ENCODE data around the gene LRRK1. TPM values are rescaled to one million over a fixed set of nuclear protein-coding genes. Genes with fewer than 3 reads are reported as not detected.

The LRRK1 gene
- total RNA-seq, 1 experiment from 2014 or later = 7.0 TPM

GRCh38 chr15:100997442-100997841 lies 78.3 kb downstream of the LRRK1 start:
- Histone ChIP-seq H3K27me3 (ENCODE audit: low read length) (no peaks in the 10 kb centered on the region), H3K9me2 (replicated peaks; ENCODE audit: low read length) (no peaks in the 10 kb centered on the region), H3K27ac (ENCODE audit: low read length) (peak overlapping the region; percentile 71), H3K36me3 (ENCODE audit: low read depth, low read length) (no peaks in the 10 kb centered on the region), H2AFZ (ENCODE audit: low read length) (no peak overlapping the region), H3K4me3 (ENCODE audit: low read length) (no peak overlapping the region), H3K4me2 (ENCODE audit: low read length) (peak overlapping the region; percentile 39; the same call in 1 of the 2 replicates), H3K9ac (ENCODE audit: low read length) (no peak overlapping the region), H3K4me1 (ENCODE audit: insufficient read depth, low read length) (peaks cover 28% of the 10 kb centered on the region), H3K9me3 (ENCODE audit: low read length) (no peaks in the 10 kb centered on the region), H3K79me2 (ENCODE audit: low read length) (no peaks in the 10 kb centered on the region), H3F3A (ENCODE audit: low read length, unreplicated experiment) (no peaks in the 10 kb centered on the region), H4K20me1 (ENCODE audit: low read length) (no peaks in the 10 kb centered on the region)
- peak; percentile 94 for ATAC-seq
- no TSS peak for BruUV-seq (replicated peaks)
- intact Hi-C loops (cut with micrococcal nuclease) = no loop called here
- ChIA-PET POLR2A (ENCODE audit: unreplicated experiment) (no interaction called here), CTCF (no interaction called here)
- DNase-seq = peak; percentile 68
- TF ChIP-seq EZH2phosphoT487 (IDR thresholded peaks at IDR 0.05; ENCODE audit: borderline replicate concordance, low read length) = no peak
- no peak for TF ChIP-seq EZH2 (IDR thresholded peaks at IDR 0.05; ENCODE audit: low read length, unreplicated experiment)
- no peak for TF ChIP-seq CTCF (conservative IDR thresholded peaks at IDR 0.05; ENCODE audit: low read depth, low read length)

GRCh38 chr15:100998630-100999029 lies 79.5 kb downstream of the LRRK1 start:
- H3F3A ChIP-seq (ENCODE audit: low read length, unreplicated experiment) = no peaks in the 10 kb centered on the region
- no peaks in the 10 kb centered on the region for H4K20me1 ChIP-seq (ENCODE audit: low read length)
- TF ChIP-seq CTCF (conservative IDR thresholded peaks at IDR 0.05; ENCODE audit: low read depth, low read length) = no peak
- no peak for TF ChIP-seq EZH2 (IDR thresholded peaks at IDR 0.05; ENCODE audit: low read length, unreplicated experiment)
- no peak for TF ChIP-seq EZH2phosphoT487 (IDR thresholded peaks at IDR 0.05; ENCODE audit: borderline replicate concordance, low read length)
- H2AFZ ChIP-seq (ENCODE audit: low read length) = no peak overlapping the region
- H3K4me3 ChIP-seq (ENCODE audit: low read length) = no peak overlapping the region
- no TSS peak for BruUV-seq (replicated peaks)
- H3K9me2 ChIP-seq (replicated peaks; ENCODE audit: low read length) = no peaks in the 10 kb centered on the region
- no peaks in the 10 kb centered on the region for H3K27me3 ChIP-seq (ENCODE audit: low read length)
- no peaks in the 10 kb centered on the region for H3K79me2 ChIP-seq (ENCODE audit: low read length)
- H3K36me3 ChIP-seq (ENCODE audit: low read depth, low read length) = no peaks in the 10 kb centered on the region
- intact Hi-C loops (cut with micrococcal nuclease) = loop anchor here (1.0 kb wide), 1 partner anchor 40 kb away; no protein-coding TSS in a partner anchor
- H3K9ac ChIP-seq (ENCODE audit: low read length) = no peak overlapping the region
- H3K4me1 ChIP-seq (ENCODE audit: insufficient read depth, low read length) = peaks cover 28% of the 10 kb centered on the region
- H3K9me3 ChIP-seq (ENCODE audit: low read length) = no peaks in the 10 kb centered on the region
- DNase-seq (no peak), ATAC-seq (no peak)
- H3K27ac ChIP-seq (ENCODE audit: low read length) = no peak overlapping the region
- H3K4me2 ChIP-seq (ENCODE audit: low read length) = no peak overlapping the region; the same call in 1 of the 2 replicates
- POLR2A ChIA-PET (ENCODE audit: unreplicated experiment) = no interaction called here
- CTCF ChIA-PET = no interaction called here

- H3K9ac ChIP-seq (ENCODE audit: low read length) = no peak overlapping the region
- no peak overlapping the region for H3K4me3 ChIP-seq (ENCODE audit: low read length)
- no peak overlapping the region for H2AFZ ChIP-seq (ENCODE audit: low read length)
- no peaks in the 10 kb centered on the region for H3K27me3 ChIP-seq (ENCODE audit: low read length)
- TF ChIP-seq EZH2phosphoT487 (IDR thresholded peaks at IDR 0.05; ENCODE audit: borderline replicate concordance, low read length) = no peak
- TF ChIP-seq CTCF (conservative IDR thresholded peaks at IDR 0.05; ENCODE audit: low read depth, low read length) = no peak
- no peak for TF ChIP-seq EZH2 (IDR thresholded peaks at IDR 0.05; ENCODE audit: low read length, unreplicated experiment)
- H3K36me3 ChIP-seq (ENCODE audit: low read depth, low read length) = no peaks in the 10 kb centered on the region
- ATAC-seq (peak; percentile 65), DNase-seq (peak; percentile 58)
- H3K27ac ChIP-seq (ENCODE audit: low read length) = peak overlapping the region; percentile 35
- intact Hi-C loops (cut with micrococcal nuclease) = loop anchor here (1.0 kb wide), 1 partner anchor 41 kb away; no protein-coding TSS in a partner anchor
- H3F3A ChIP-seq (ENCODE audit: low read length, unreplicated experiment) = no peaks in the 10 kb centered on the region
- H3K79me2 ChIP-seq (ENCODE audit: low read length) = no peaks in the 10 kb centered on the region
- H3K4me1 ChIP-seq (ENCODE audit: insufficient read depth, low read length) = peaks cover 28% of the 10 kb centered on the region
- ChIA-PET POLR2A (ENCODE audit: unreplicated experiment) (no interaction called here), CTCF (no interaction called here)
- no peaks in the 10 kb centered on the region for H3K9me2 ChIP-seq (replicated peaks; ENCODE audit: low read length)
- no peaks in the 10 kb centered on the region for H3K9me3 ChIP-seq (ENCODE audit: low read length)
- no TSS peak for BruUV-seq (replicated peaks)
- peak overlapping the region; percentile 43 for H3K4me2 ChIP-seq (ENCODE audit: low read length)
- H4K20me1 ChIP-seq (ENCODE audit: low read length) = no peaks in the 10 kb centered on the region
Measured at GRCh38 chr15:100999369-100999768, 80.2 kb downstream of the LRRK1 start.
